ENCODE results near the gene PTPRN2. TPM values are rescaled to one million over a fixed set of nuclear protein-coding genes. Genes with fewer than 3 reads are reported as not detected.
A peak's percentile ranks its signal among the peaks of the same experiment; 100 is the strongest.

PTPRN2 gene
- total and polyA plus RNA-seq, 4 donors: 18.1 to 69.9 (median 50.4) TPM

DNA sequence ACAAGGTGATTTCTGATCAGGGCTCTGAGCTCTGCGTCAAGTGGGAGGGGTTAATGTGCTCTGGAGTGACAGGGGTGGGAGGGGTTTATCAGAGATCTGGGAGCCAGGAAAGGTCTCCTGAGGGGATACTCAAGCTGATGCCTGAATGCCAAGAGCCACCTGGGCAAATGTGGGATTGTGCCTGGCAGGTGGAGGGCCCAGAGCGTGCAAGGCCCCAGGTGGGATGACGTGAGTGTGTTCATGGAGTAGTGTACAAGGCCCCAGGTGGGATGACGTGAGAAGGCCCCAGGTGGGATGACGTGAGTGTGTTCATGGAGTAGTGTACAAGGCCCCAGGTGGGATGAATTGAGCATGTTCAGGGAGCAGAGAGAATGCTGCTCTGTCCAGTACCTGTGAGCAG lies 610.3 kb downstream of the PTPRN2 start:
- no peak overlapping the region for H3K27ac ChIP-seq (ENCODE audit: low read depth, low read length)
- DNase-seq (ENCODE audit: low read depth in 4 of 6, low spot score in 6 of 6): no peak
- H3K27me3 ChIP-seq (ENCODE audit: control insufficient read depth, insufficient read depth, low read length): no peaks in the 10 kb centered on the region
- no peaks in the 10 kb centered on the region for H3K36me3 ChIP-seq (ENCODE audit: control insufficient read depth, insufficient read depth, low read length)
- H3K4me3 ChIP-seq (ENCODE audit: low read depth, low read length): no peak overlapping the region
- 95% methylated on average over 5 of the region's 5 CpGs for WGBS (ENCODE audit: insufficient coverage)
- no peaks in the 10 kb centered on the region for H3K9me3 ChIP-seq (ENCODE audit: control insufficient read depth, insufficient read depth, low read length)
- H3K4me1 ChIP-seq (ENCODE audit: control insufficient read depth, insufficient read depth, low read length): peaks cover 28% of the 10 kb centered on the region

DNA sequence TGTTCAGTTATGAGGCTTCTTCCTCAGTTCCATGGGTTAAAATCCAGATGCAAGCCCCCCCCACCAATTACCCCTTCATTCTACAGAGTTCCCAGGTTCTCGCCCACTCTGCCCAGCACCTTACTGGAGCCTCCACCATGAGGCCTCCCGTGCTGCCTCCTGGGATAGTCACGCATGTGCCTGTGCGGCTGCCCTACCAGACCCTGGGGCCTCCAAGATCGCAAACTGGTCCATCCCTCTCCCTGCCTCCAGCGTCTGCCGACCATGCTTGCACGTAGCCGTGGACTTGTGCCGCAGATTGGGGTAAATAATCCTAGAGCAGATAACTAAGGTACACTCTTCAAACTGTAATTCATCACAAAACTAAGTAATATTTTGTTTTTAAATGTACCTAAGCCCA lies 611.2 kb downstream of the PTPRN2 start:
- no peaks in the 10 kb centered on the region for H3K27me3 ChIP-seq (ENCODE audit: control insufficient read depth, insufficient read depth, low read length)
- no peaks in the 10 kb centered on the region for H3K36me3 ChIP-seq (ENCODE audit: control insufficient read depth, insufficient read depth, low read length)
- 95% methylated on average over 4 of the region's 10 CpGs for WGBS (ENCODE audit: insufficient coverage)
- no peak overlapping the region for H3K27ac ChIP-seq (ENCODE audit: low read depth, low read length)
- H3K9me3 ChIP-seq (ENCODE audit: control insufficient read depth, insufficient read depth, low read length): no peaks in the 10 kb centered on the region
- H3K4me3 ChIP-seq (ENCODE audit: low read depth, low read length): no peak overlapping the region
- peaks cover 28% of the 10 kb centered on the region for H3K4me1 ChIP-seq (ENCODE audit: control insufficient read depth, insufficient read depth, low read length)
- DNase-seq (ENCODE audit: low read depth in 4 of 6, low spot score in 6 of 6): no peak

DNA sequence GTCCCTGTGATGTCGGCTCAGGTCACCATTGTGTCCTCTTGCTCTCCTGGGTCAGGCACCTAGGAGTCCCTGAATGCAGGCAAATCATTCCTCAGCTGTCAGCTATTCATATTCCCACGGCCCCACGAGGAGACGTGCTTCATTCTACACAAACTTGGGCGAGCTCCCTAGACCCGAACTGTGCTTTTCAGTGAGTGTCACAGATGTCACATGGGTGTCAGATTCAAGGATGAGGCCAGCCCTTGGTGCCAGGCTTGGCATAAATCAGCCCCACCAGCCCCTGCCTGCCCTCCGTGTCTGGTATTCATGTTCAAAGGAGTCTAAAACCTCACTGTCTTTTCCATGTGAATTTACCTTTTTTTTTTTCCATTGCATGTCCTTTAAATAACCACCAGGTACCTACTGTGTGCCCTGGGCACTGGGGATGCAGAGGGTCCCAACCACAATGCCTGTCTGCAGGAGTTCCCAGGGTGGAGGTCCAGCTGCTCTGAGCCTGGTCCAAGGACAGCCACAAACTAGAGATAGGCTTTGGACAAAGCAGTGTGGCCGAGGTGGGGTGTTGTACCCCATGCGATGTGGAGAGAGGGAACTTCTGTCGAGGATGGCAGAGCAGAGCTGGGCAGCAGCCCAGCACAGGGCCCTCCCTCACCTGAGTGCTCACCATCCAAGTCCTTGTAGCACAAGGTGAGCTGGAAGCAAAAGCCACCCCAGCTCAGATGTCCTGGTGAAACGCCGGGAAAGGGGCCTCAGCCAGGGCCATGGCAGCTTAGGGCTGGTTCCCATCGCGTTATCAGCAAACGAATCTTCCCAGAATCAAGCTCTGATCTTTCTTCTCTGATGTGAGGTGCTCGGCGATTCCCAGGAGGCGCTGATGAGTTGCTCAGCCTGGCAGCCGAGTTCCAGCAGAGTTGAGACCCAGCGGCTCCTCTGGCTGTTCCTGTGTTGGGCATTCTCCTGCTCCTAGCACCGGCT lies 611.9 kb downstream of the PTPRN2 start:
- DNase-seq (ENCODE audit: low read depth in 4 of 6, low spot score in 6 of 6): no peak
- peaks cover 27% of the 10 kb centered on the region for H3K4me1 ChIP-seq (ENCODE audit: control insufficient read depth, insufficient read depth, low read length)
- H3K27me3 ChIP-seq (ENCODE audit: control insufficient read depth, insufficient read depth, low read length): no peaks in the 10 kb centered on the region
- whole genome bisulfite sequencing (ENCODE audit: insufficient coverage): 89% methylated on average over 19 of the region's 21 CpGs
- H3K9me3 ChIP-seq (ENCODE audit: control insufficient read depth, insufficient read depth, low read length): no peaks in the 10 kb centered on the region
- H3K36me3 ChIP-seq (ENCODE audit: control insufficient read depth, insufficient read depth, low read length): no peaks in the 10 kb centered on the region
- H3K4me3 ChIP-seq (ENCODE audit: low read depth, low read length): no peak overlapping the region
- H3K27ac ChIP-seq (ENCODE audit: low read depth, low read length): no peak overlapping the region

DNA sequence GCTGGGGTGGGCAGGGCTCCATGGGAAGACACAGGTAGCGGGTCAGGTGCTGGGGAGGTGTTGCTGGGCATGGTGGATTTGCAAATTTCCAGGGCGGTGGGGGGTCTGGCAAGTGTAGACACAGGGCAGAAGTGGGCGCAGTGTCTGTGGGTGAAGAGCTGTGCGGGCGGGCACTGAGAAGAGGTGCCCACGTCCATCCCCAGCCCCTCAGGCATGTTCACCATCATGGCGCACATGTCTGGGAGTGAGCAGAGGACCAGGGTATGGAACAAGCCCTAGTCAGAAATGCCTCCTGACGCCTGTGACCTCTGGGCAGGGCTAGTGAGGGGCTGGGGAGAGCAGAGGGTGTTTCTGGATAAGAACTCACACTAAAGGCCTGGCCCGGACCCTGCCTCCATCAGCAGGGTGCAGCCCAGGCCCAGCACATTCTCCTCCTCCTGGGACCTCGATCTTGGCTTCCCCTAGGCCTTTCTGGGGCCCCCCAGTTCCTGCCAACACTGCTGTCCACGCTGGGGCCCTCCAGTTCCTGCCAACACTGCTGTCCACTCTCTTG lies 612.9 kb downstream of the PTPRN2 start:
- WGBS (ENCODE audit: insufficient coverage): 93% methylated on average over 11 of the region's 11 CpGs
- no peak for DNase-seq (ENCODE audit: low read depth in 4 of 6, low spot score in 6 of 6)
- no peak overlapping the region for H3K4me3 ChIP-seq (ENCODE audit: low read depth, low read length)
- H3K4me1 ChIP-seq (ENCODE audit: control insufficient read depth, insufficient read depth, low read length): peaks cover 25% of the 10 kb centered on the region
- H3K36me3 ChIP-seq (ENCODE audit: control insufficient read depth, insufficient read depth, low read length): no peaks in the 10 kb centered on the region
- H3K9me3 ChIP-seq (ENCODE audit: control insufficient read depth, insufficient read depth, low read length): no peaks in the 10 kb centered on the region
- no peak overlapping the region for H3K27ac ChIP-seq (ENCODE audit: low read depth, low read length)
- no peaks in the 10 kb centered on the region for H3K27me3 ChIP-seq (ENCODE audit: control insufficient read depth, insufficient read depth, low read length)

DNA sequence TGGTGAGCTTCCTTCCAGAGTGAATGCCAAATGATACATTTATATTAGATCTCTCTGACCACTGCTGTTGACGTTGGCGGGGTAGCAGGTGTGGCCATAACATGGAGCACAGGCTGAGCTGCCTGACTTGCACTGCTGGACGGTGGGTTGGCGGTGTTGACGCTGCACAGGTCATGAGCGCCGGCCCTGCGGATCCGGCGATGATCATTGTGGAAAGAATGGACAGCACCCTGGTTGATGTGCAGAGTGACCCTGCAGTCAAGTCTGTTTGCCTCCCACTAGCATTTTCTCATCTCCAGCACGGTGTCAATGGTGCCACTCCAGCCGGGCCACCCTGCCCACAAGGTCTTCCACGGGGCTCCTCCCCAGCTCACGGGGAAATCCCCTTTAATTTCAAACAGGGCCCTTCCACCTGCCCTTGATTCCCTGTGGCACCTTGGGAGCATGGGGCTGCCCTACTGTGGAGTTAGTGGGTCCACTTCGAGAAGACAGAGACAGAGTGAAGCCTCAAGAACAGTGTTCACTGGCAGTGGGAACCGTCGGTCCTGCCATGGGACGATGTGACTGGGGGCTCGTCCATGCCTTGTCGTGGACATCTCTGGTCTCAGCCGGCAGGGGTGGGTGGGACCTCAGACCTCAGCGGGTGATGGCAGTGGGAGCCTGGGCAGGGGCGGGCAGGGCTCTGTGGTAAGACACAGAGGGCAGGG lies 613.5 kb downstream of the PTPRN2 start:
- peaks cover 21% of the 10 kb centered on the region for H3K4me1 ChIP-seq (ENCODE audit: control insufficient read depth, insufficient read depth, low read length)
- 96% methylated on average over 22 of the region's 23 CpGs for WGBS (ENCODE audit: insufficient coverage)
- no peak overlapping the region for H3K4me3 ChIP-seq (ENCODE audit: low read depth, low read length)
- no peak overlapping the region for H3K27ac ChIP-seq (ENCODE audit: low read depth, low read length)
- no peak for DNase-seq (ENCODE audit: low read depth in 4 of 6, low spot score in 6 of 6)
- H3K9me3 ChIP-seq (ENCODE audit: control insufficient read depth, insufficient read depth, low read length): no peaks in the 10 kb centered on the region
- no peaks in the 10 kb centered on the region for H3K27me3 ChIP-seq (ENCODE audit: control insufficient read depth, insufficient read depth, low read length)
- H3K36me3 ChIP-seq (ENCODE audit: control insufficient read depth, insufficient read depth, low read length): no peaks in the 10 kb centered on the region

DNA sequence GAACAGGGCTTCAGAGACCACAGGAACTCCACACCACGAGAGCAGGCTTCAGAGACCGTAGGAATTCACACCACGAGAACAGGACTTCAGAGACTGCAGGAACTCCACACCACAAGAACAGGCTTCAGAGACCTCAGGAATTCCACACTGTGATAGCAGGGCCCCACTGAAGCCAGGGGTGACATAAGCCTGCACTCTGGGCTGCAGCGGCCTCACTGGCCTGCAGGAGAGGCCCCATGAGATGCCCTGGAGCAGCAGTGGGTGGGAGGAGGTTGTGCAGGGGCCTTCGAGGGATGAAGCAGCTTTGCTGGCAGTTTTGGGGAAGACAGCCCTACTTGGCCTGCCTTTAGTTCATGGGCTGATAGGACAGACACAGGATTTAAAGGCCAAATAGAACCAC lies 614.7 kb downstream of the PTPRN2 start:
- no peaks in the 10 kb centered on the region for H3K27me3 ChIP-seq (ENCODE audit: control insufficient read depth, insufficient read depth, low read length)
- H3K27ac ChIP-seq (ENCODE audit: low read depth, low read length): no peak overlapping the region
- H3K9me3 ChIP-seq (ENCODE audit: control insufficient read depth, insufficient read depth, low read length): no peaks in the 10 kb centered on the region
- WGBS (ENCODE audit: insufficient coverage): 94% methylated on average over 4 of the region's 5 CpGs
- no peaks in the 10 kb centered on the region for H3K36me3 ChIP-seq (ENCODE audit: control insufficient read depth, insufficient read depth, low read length)
- no peak overlapping the region for H3K4me3 ChIP-seq (ENCODE audit: low read depth, low read length)
- H3K4me1 ChIP-seq (ENCODE audit: control insufficient read depth, insufficient read depth, low read length): peaks cover 15% of the 10 kb centered on the region
- no peak for DNase-seq (ENCODE audit: low read depth in 4 of 6, low spot score in 6 of 6)

DNA sequence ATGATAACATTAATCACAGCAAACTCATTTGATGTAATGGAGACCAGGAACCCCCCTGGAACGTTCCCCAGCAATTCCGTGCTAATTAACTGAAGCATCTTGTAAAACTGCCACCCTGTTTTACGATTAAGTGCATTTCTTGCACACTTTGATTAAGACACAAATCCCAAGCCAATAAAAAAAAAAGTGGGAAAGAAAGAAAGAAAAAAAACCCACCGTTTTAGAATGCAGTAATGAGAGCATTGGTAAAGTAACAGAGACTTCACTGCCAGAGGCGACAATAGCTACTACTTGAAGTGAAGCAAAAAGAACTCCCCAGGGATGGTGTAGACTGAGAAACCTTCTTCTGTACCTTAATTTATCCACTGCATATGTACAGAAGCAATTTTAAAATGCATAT lies 616.1 kb downstream of the PTPRN2 start:
- DNase-seq (ENCODE audit: low read depth in 4 of 6, low spot score in 6 of 6): peak in 3 of 6 donors; percentile 29 to 93 (median 35)
- Histone ChIP-seq H3K4me1 (ENCODE audit: control insufficient read depth, insufficient read depth, low read length) (peaks cover 8% of the 10 kb centered on the region), H3K4me3 (ENCODE audit: low read depth, low read length) (no peak overlapping the region), H3K27me3 (ENCODE audit: control insufficient read depth, insufficient read depth, low read length) (no peaks in the 10 kb centered on the region), H3K27ac (ENCODE audit: low read depth, low read length) (no peak overlapping the region), H3K9me3 (ENCODE audit: control insufficient read depth, insufficient read depth, low read length) (no peaks in the 10 kb centered on the region), H3K36me3 (ENCODE audit: control insufficient read depth, insufficient read depth, low read length) (no peaks in the 10 kb centered on the region)
- no CpG with 5 or more reads among the region's 5 CpGs for WGBS (ENCODE audit: insufficient coverage)

DNA sequence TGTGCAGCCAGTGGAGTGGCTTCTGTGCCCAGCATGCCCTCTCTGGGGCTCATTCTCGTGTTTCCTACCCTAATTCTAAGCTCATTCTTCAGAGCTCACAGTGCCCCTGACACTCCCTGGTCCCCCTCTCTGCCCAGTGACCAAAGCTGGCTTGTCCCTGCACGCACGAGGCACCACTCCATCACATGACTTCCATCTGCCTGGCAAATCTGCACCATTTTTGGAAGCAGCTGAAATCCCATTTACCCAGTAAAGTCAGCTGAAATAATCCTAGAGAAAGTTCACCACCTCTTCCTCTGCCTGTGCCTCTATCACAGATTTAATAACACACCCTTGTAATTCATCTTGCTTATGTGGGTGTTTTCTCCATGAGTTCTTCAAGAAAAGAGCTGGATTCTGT lies 616.9 kb downstream of the PTPRN2 start:
- H3K9me3 ChIP-seq (ENCODE audit: control insufficient read depth, insufficient read depth, low read length): no peaks in the 10 kb centered on the region
- no peak overlapping the region for H3K4me3 ChIP-seq (ENCODE audit: low read depth, low read length)
- WGBS (ENCODE audit: insufficient coverage): 59% methylated on average over 3 of the region's 3 CpGs
- DNase-seq (ENCODE audit: low read depth in 4 of 6, low spot score in 6 of 6): peak in 2 of 6 donors; percentile 7 to 26
- no peaks in the 10 kb centered on the region for H3K27me3 ChIP-seq (ENCODE audit: control insufficient read depth, insufficient read depth, low read length)
- H3K27ac ChIP-seq (ENCODE audit: low read depth, low read length): no peak overlapping the region
- no peaks in the 10 kb centered on the region for H3K36me3 ChIP-seq (ENCODE audit: control insufficient read depth, insufficient read depth, low read length)
- peaks cover 4% of the 10 kb centered on the region for H3K4me1 ChIP-seq (ENCODE audit: control insufficient read depth, insufficient read depth, low read length)

DNA sequence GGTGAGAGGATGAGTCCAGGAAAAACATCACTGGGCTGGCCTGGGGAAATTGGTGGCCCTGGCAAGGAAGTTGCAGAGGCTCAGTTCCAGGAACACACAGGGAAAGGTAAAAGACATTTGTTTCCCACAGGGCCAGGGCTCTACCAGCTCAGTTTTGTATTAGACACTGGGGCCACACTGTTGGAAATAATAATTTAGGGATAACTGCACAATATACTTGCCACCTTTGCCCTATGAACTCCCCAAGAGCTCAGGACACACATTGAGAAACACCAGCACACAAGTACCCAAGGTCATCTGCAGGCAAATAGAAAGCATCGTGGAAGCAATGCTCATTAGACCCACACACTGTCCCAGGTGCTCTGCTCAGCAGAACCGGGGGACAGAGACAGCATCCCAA lies 617.6 kb downstream of the PTPRN2 start:
- no peaks in the 10 kb centered on the region for H3K27me3 ChIP-seq (ENCODE audit: control insufficient read depth, insufficient read depth, low read length)
- no peak for DNase-seq (ENCODE audit: low read depth in 4 of 6, low spot score in 6 of 6)
- H3K4me3 ChIP-seq (ENCODE audit: low read depth, low read length): no peak overlapping the region
- WGBS (ENCODE audit: insufficient coverage): no CpG with 5 or more reads among the region's 2 CpGs
- no peaks in the 10 kb centered on the region for H3K36me3 ChIP-seq (ENCODE audit: control insufficient read depth, insufficient read depth, low read length)
- H3K9me3 ChIP-seq (ENCODE audit: control insufficient read depth, insufficient read depth, low read length): no peaks in the 10 kb centered on the region
- no peak overlapping the region for H3K27ac ChIP-seq (ENCODE audit: low read depth, low read length)
- H3K4me1 ChIP-seq (ENCODE audit: control insufficient read depth, insufficient read depth, low read length): peaks cover 4% of the 10 kb centered on the region
